HG03460 (cell line): ENCODE measurements around the gene NARS2.
"Not testable (repeated sequence)": the region's sequence is repeated elsewhere in the genome, so short reads cannot be mapped to it uniquely, and the experiment has no call there.

Experiments used
- ATAC-seq: cut with Tn5 transposase; IDR thresholded peaks from one replicate; pipeline ENCODE4 v1.9.1; 2021; ENCODE audit not compliant: unreplicated experiment

Gene NARS2

GRCh38 chr11:78576549-78577097, 2.0 kb upstream of the NARS2 start:
- ATAC-seq = no peak

- ATAC-seq = no peak
These were observed 814 bp upstream of the NARS2 start for GRCh38 chr11:78575478-78575877.

GRCh38 chr11:78573681-78574080, 983 bp downstream of the NARS2 start:
- ATAC-seq = no peak

- ATAC-seq = no peak
These were observed 1.4 kb downstream of the NARS2 start for GRCh38 chr11:78573271-78573670.

- no peak for ATAC-seq
These were observed 2.3 kb downstream of the NARS2 start for GRCh38 chr11:78572394-78572793.

GRCh38 chr11:78570031-78570430, 4.6 kb downstream of the NARS2 start:
- ATAC-seq = no peak

- ATAC-seq = no peak
These were observed 7.5 kb downstream of the NARS2 start for GRCh38 chr11:78567209-78567608.

- ATAC-seq = no peak
These were observed 9.9 kb downstream of the NARS2 start for GRCh38 chr11:78564490-78565467.

GRCh38 chr11:78564037-78564436, 10.6 kb downstream of the NARS2 start:
- not testable (repeated sequence) for ATAC-seq

GRCh38 chr11:78563090-78563489, 11.6 kb downstream of the NARS2 start:
- ATAC-seq = not testable (repeated sequence)

GRCh38 chr11:78562398-78562797, 12.3 kb downstream of the NARS2 start:
- ATAC-seq = no peak

GRCh38 chr11:78560826-78561484, 13.7 kb downstream of the NARS2 start:
- no peak for ATAC-seq

GRCh38 chr11:78560153-78560552, 14.5 kb downstream of the NARS2 start:
- ATAC-seq = no peak

- no peak for ATAC-seq
These were observed 17.4 kb downstream of the NARS2 start for GRCh38 chr11:78557236-78557635.

GRCh38 chr11:78555592-78555991, 19.1 kb downstream of the NARS2 start:
- ATAC-seq = no peak

- ATAC-seq = no peak
These were observed 21.8 kb downstream of the NARS2 start for GRCh38 chr11:78552881-78553280.

GRCh38 chr11:78552139-78552538, 22.5 kb downstream of the NARS2 start:
- not testable (repeated sequence) for ATAC-seq

GRCh38 chr11:78551066-78551465, 23.6 kb downstream of the NARS2 start:
- no peak for ATAC-seq

GRCh38 chr11:78549624-78550409, 24.8 kb downstream of the NARS2 start:
- ATAC-seq = no peak

GRCh38 chr11:78548911-78549590, 25.6 kb downstream of the NARS2 start:
- no peak for ATAC-seq
